SKM-1 treated with dmso at 0.1 percent for 144 hours (cell line): ENCODE results near the gene LRRC74A.

Experiments
- DNase-seq: peaks from one replicate; lab custom pipeline; 2025; ENCODE audit not compliant: unreplicated experiment; lab: John Stamatoyannopoulos, UW

Gene LRRC74A

GRCh38 chr14:76810525-76810924, 15.7 kb upstream of the LRRC74A start:
- no peak for DNase-seq

- peak; percentile 4 for DNase-seq
Measured at GRCh38 chr14:76810953-76811400, 15.2 kb upstream of the LRRC74A start.

- no peak for DNase-seq
Measured at GRCh38 chr14:76811561-76811960, 14.6 kb upstream of the LRRC74A start.

GRCh38 chr14:76812093-76812421, 14.2 kb upstream of the LRRC74A start:
- DNase-seq, result no peak

GRCh38 chr14:76812422-76813383, 13.5 kb upstream of the LRRC74A start, which contains the start of gene ANGEL1:
Gene ANGEL1 (minus strand): TSS chr14:76812882. CDS start chr14:76812827, 55 bp downstream.
- DNase-seq, result peak; percentile 52

- DNase-seq, result no peak
Measured at GRCh38 chr14:76814726-76815645, 11.2 kb upstream of the LRRC74A start.

- no peak for DNase-seq
Measured at GRCh38 chr14:76820700-76821099, 5.5 kb upstream of the LRRC74A start.

GRCh38 chr14:76827696-76828296, 1.6 kb downstream of the LRRC74A start:
- DNase-seq, result no peak

GRCh38 chr14:76828339-76829012, 2.3 kb downstream of the LRRC74A start:
- no peak for DNase-seq

- no peak for DNase-seq
Measured at GRCh38 chr14:76829013-76829365, 2.8 kb downstream of the LRRC74A start.

- DNase-seq, result no peak
Measured at GRCh38 chr14:76829650-76830421, 3.6 kb downstream of the LRRC74A start.

GRCh38 chr14:76830556-76830955, 4.3 kb downstream of the LRRC74A start:
- DNase-seq, result no peak

GRCh38 chr14:76832503-76832988, 6.3 kb downstream of the LRRC74A start:
- peak; percentile 51 for DNase-seq

- no peak for DNase-seq
Measured at GRCh38 chr14:76833011-76833410, 6.8 kb downstream of the LRRC74A start.

GRCh38 chr14:76834241-76834661, 8.0 kb downstream of the LRRC74A start:
- DNase-seq, result no peak

GRCh38 chr14:76836029-76836630, 9.9 kb downstream of the LRRC74A start:
- DNase-seq, result no peak

GRCh38 chr14:76837524-76837923, 11.3 kb downstream of the LRRC74A start:
- no peak for DNase-seq

GRCh38 chr14:76842414-76842813, 16.2 kb downstream of the LRRC74A start:
- no peak for DNase-seq

- no peak for DNase-seq
Measured at GRCh38 chr14:76844223-76844622, 18.0 kb downstream of the LRRC74A start.
